Upper lobe of left lung (tissue), 4 donors: ENCODE measurements around the gene RPL3.
A peak's percentile ranks its signal among the peaks of the same experiment; 100 is the strongest.

Experiments
- CTCF ChIP-seq, 6 experiments: fragments of 450-650 bp in 4 of 6; fragments of 200-600 bp in 2 of 6; sonication (generic) in 2 of 6; IDR thresholded peaks; one replicate each; pipeline ENCODE4 v1.5.1; 2016 to 2019; ENCODE audit warnings: antibody characterized with exemption in 6 of 6
- EP300 ChIP-seq, 4 donors: sonication (generic); formaldehyde crosslinking; IDR thresholded peaks; one replicate each; pipeline ENCODE4 v1.5.1; 2017; ENCODE audit warnings: antibody characterized with exemption in 4 of 4, control low read depth in 2 of 4
- POLR2A ChIP-seq, 4 donors: fragments of 450-650 bp; IDR thresholded peaks; one replicate each; pipeline ENCODE4 v1.5.1; 2016 to 2017; ENCODE audit warnings: antibody characterized with exemption in 4 of 4, mild to moderate bottlenecking in 2 of 4
- POLR2AphosphoS5 ChIP-seq, 2 donors: sonication (generic); formaldehyde crosslinking; IDR thresholded peaks; one replicate each; pipeline ENCODE4 v1.5.1; 2017; ENCODE audit warnings: antibody characterized with exemption in 2 of 2

GRCh38 chr22:39306456-39307361, 12.7 kb downstream of the RPL3 start:
- TF ChIP-seq CTCF (IDR thresholded peaks at IDR 0.05): peak in 5 of 6 experiments; percentile 17 to 57 (median 44)
- TF ChIP-seq POLR2A (IDR thresholded peaks at IDR 0.05): no peak
- no peak for TF ChIP-seq EP300 (IDR thresholded peaks at IDR 0.05)
- no peak for TF ChIP-seq POLR2AphosphoS5 (IDR thresholded peaks at IDR 0.05)
